GM11168 (cell line): ENCODE measurements around the gene PTPRA.
"Not testable (repeated sequence)": the region's sequence is repeated elsewhere in the genome, so short reads cannot be mapped to it uniquely, and the experiment has no call there.

Source experiments
- in situ Hi-C: fragments of 300-500 bp; cut with MboI; formaldehyde crosslinking; loops from one replicate; pipeline ENCODE4 v1.12.0; 2022; ENCODE audit warnings: low sequenced_read_pairs; ENCODE audit not compliant: unreplicated experiment

Gene PTPRA

DNA sequence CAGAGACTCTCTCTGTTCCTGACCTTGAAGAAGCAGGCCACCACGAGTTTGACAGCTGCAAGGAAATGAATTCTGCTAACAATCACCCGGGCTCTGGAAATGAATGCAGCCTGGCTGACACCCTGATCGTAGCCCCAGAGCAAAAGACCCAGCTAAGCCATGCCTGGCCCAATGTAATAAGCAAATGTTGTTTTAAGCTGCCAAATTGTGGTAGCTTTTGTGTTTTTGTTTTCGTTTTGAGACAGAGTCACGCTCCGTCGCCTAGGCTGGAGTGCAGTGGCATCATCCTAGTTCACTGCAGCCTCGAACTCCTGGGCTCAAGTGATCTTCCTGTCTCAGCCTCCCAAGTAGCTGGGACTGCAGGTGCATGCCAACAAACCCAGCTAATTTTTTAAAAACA lies 194.8 kb downstream of the PTPRA start:
- in situ Hi-C loops: no loop called here

DNA sequence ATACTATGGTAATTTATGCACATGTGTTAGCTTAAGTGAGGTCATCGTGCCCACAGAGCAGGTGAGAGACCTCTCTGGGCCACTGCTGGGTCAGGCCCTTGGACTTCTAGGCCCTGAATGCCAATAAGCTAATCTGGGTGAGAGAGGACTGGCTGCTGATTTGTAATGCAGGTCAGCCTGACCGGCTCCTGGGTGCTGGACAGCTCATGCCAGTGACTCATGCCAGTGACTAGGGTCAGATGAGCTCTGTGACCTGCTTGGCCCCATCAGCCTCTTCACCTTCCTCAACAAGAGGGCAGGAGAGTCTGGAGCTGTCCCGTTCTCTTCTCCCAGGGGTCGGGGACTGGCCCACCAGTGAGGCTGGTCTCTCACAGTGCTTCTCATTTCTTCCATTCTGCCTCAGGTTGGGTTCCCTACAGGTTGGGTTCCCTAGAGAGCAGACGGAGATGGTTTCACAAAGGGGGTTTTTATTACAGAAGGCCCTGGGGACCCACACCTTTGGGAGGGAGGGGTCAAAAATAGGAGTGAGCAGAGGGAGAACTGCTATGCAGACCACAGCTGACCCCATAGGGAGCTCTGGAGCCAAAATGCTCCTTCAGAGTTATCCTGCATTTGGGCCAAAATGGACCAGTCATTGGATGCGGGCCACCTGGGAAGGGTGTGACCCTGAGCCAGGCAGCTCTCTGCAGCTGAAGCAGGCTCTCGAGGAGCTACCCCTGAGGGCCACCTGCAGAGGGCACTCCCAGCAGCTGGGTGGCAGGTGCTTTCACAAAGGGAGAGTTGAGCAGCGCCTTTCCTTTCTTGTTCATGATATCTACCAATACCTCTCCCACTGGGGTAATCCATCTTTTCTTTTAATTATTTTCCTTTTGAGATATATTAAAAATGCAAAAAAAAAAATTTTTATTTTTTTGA lies 196.0 kb downstream of the PTPRA start:
- in situ Hi-C loops: no loop called here

DNA sequence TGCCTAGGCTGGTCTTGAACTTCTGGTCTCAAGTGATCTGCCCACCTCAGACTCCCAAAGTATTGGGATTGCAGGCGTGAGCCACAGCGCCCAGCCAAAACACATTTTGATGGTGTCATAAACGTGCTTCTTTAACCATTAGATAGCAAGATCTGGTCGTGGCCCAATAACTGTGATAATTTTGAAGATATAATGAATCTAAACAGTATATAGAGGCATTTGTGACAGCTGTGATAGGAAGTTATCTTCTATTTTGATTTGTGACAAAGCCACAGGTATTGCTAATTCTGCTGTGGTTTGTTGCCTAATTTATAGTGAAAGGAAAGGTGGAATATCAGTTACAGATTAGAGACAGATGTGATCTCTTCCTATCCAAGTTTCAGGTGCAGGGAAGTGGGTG lies 197.4 kb downstream of the PTPRA start:
- in situ Hi-C loops: no loop called here

DNA sequence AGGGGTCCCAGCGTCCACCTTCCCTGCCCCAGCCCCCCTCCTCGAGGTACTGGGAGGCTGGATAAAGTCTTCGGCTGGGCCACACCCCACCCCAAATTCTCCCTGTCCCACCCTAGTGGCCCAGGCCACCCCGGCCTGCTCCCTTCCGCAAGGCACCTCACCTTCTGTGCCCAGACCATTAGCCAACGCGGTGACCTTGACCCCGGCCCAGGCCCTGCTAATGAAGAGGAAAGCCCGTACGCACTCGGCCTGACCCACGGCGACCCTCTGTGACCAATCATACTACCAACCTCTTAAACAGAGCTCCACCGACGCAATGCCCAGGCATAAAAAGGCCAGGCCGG lies 198.0 kb downstream of the PTPRA start:
- in situ Hi-C loops: no loop called here

DNA sequence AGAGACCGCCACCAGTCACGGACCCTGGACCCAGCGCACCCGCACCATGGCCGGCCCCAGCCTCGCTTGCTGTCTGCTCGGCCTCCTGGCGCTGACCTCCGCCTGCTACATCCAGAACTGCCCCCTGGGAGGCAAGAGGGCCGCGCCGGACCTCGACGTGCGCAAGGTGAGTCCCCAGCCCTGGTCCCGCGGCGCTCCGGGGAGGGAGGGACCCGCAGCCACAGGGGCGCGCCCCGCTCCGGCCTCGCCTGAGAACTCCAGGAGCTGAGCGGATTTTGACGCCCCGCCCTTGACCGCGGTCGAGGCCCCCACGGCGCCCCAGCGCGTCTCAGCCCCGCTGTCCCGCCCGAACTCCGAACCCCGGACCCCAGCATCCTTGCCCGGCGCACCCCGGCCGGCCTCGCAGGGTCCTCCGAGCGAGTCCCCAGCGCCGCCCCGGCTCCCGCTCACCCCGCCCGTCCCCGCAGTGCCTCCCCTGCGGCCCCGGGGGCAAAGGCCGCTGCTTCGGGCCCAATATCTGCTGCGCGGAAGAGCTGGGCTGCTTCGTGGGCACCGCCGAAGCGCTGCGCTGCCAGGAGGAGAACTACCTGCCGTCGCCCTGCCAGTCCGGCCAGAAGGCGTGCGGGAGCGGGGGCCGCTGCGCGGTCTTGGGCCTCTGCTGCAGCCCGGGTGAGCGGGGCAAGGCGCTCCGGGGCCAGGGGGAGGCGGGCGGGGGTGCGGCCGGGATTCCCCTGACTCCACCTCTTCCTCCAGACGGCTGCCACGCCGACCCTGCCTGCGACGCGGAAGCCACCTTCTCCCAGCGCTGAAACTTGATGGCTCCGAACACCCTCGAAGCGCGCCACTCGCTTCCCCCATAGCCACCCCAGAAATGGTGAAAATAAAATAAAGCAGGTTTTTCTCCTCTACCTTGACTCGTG lies 198.6 kb downstream of the PTPRA start, which contains the start of gene OXT:
Gene OXT, plus strand, starts transcription at position 11 of the 920 bp plus-strand sequence. Its CDS starts 36 bp downstream, at position 47.
- in situ Hi-C loops: no loop called here

DNA sequence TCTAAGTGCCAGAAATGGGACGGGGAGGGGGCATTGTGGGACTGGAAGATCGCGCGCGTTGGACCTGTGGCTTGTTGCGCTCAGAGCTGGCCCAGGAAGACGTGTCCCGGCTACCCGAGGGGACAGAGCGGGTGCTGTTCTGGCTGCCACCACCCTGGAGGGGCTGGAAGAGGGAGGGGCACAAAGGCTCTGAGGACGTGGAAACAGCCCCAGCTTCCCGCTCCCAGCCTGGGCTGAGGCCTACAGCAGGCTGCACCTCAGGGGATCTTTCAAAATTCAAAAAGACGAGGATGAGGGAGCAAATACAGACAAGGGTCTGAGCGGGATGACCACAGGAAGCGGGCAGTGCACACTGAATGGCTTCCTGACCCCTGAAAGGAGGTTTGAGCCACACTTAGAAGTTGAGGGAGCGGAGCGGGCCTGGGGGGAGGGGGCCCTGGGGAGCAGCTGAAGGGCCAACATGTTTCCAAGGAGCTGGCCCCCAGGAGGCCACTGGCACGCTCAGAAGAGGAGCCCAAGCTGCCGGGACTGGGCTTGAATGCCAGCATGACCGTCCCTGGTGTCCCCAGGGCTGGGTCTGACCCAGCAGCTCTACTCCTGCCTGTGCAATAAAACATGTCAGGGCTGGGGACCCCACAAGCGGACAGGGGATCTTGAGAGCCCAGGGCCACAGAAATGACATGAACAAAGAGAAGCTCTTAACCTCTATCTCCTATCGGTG lies 199.4 kb downstream of the PTPRA start:
- in situ Hi-C loops: no loop called here

DNA sequence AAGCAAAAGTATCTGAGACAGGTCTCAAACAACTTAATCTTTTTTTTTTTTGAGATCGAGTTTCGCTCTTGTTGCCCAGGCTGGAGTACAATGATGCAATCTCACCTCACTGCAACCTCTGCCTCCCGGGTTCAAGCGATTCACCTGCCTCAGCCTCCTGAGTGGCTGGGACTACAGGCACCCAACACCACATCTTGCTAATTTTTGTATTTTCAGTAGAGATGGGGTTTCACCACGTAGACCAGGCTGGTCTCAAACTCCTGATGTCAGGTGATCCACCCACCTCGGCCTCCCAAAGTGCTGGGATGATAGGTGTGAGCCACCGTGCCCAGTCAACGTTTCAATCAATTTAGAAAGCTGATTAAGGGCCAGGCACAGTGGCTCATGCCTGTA lies 200.0 kb downstream of the PTPRA start:
- in situ Hi-C loops: not testable (repeated sequence)

DNA sequence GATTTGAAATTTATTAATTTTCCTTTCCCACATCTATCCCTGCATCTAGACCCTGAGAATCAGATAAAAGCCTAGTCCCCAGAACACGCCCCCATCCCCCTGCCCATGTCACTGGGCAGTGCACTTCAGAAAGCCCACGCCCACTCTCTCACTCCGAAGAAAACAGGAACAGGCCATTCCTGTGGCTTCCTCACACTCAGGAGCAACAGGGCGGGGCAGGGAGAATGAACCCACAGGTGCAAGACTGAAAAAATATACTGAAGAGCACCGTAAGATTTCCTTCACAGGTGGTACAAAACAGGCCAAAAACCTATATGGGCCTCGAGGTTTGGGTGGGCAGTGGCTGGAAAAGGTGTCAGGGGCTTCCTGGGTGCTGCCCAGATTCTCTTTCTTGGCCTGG lies 201.5 kb downstream of the PTPRA start:
- in situ Hi-C loops: no loop called here

DNA sequence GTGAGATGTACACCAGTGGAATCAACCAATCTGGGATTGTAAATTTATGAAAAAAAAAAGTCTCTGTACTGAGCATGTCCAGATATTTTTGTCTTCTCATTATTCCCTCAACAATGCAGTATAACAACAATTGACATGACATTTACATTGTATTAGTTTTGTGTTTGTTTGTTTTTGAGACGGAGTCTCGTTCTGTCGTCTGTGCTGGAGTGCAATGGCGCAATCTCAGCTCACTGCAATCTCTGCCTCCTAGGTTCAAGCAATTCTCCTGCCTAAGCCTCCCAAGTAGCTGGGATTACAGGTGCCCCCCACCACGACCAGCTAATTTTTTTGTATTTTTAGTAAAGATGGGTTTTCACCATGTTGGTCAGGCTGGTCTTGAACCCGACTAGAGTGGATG lies 202.0 kb downstream of the PTPRA start:
- in situ Hi-C loops: not testable (repeated sequence)

DNA sequence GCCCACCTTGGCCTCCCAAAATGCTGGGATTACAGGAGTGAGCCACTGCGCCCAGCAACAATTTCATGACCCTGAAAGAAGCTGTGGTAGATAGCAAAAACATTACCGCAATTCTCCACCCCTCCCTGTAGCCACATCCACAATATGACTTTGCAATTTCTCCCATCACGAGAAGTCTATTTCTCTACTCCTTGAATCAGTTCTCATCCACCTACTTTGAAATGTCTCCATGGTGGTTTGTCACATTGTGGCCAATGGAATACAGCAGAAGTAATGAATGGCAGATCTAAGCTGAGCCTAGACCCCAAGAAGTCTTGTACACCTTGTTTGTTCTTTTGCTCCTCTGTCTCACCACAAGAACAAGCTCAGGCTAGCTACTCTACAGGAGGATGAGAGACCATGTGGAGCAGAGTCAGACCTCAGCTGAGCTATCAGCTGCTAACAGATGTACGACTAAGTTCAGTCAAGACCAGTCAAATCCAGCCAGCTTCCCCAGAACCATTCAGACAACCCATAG lies 204.4 kb downstream of the PTPRA start:
- in situ Hi-C loops: no loop called here

DNA sequence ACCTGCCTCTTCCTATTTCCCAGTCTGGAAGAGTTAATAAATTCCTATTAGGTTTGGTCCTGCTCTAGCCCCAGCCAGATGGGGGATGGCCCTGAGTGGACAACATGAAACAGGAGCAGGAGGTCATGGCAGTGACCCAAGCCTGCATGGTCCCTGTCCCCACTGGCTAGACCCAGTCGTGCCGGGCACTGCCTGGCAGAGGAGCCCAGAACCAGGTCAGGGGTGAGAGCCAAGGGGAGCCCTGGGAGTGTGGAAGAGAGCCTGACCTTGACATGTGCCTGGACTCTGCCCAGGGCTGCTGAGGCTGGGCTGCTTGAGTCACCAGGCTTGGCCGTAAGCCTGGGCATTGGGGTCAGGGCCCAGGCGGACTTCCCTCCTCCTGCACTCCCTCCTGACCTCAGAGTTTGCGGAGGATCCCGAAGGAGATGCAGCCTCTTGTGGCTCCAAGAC lies 207.7 kb downstream of the PTPRA start:
- in situ Hi-C loops: no loop called here

DNA sequence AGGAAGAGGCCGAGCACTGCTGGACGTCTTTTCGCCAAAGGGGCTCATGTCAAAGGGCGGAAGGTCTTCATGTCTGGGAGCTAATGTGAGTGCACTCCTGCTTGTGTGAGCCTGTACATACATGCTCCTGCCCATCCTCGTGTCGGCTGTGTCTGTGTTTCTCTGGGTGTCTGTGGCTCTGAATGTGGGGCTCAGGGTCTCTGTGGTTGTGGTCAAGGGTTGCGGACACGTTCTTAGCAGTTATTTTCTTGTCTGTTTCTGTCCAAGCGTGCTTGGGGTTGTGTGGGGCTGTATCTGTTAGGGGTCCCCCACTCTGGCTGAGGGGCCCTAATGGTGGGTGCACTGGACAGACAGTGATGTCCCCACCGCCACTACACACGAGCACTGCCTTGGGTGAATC lies 208.4 kb downstream of the PTPRA start:
- in situ Hi-C loops: no loop called here

DNA sequence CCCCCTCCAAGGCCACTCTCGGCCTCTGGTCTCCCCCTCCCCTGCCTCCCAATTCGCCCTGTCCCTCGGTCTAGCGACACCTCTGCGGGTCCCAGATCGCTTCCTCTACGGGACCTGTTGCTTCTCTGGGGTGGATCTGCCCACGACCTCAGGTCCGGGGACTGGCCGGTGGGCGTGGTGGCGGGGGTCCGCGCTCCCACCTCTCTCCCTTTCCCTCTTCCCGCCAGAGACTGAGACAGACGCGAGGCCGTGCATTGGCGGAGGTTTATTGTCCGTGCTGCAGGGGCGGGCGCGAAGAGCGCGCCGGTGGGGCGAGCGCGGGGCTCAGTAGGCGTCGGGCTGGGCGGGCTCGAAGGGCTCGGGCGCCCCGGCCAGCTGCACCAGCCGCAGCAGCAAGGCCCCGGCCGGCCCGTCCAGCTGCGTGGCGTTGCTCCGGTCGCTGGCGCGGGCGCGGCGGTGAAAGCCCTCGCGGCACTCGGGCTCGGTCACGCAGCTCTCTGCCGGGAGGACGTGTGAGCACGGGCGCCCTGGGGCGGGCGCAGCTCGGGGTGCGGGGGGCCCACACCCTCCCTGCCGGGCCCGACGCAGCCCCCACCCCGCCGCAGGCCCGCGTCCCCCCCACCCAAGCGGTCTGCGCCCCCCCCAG lies 209.1 kb downstream of the PTPRA start:
- in situ Hi-C loops: no loop called here

DNA sequence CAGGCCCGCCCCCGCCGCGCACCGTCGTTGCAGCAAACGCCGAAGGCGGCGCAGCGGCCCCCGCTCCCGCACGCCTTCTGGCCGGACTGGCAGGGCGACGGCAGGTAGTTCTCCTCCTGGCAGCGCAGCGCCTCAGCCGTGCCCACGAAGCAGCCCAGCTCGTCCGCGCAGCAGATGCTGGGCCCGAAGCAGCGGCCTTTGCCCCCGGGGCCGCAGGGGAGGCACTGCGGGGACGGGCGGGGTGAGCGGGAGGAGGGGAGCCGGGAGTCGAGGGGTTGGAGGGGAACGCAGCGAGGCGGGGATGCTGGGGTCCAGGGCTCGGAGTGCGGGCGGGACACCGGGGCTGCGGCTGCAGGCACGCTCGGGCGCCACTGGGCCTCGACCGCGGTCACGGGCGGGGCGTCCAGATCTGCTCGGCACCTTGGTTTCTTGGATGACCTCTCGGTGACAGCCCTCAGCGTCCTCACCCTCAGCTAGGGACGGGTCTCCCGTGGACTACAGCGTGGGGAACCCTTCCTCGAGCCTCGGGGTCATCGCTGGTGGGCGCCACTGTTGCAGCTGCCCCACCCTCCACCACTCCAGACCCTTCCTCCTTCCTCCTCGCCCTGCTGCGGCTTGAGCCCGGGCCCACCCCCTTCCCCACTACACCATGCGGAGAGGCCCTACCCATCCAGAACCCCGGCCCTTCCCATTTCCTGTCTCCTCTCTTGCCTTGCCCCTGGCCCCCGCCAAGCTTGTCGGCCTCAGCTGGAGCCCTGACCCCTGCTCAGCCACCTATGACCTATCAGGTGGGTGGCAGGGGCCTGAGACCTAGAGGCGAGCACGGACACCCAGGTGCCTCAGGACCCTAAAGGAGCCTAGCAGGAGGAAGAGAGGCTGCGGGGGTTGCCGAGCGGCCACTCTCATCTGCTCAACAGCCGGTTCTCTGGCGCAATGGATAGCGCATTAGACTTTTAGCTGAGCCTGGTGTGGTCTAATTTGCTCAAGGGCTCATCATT lies 210.0 kb downstream of the PTPRA start:
- in situ Hi-C loops: no loop called here

DNA sequence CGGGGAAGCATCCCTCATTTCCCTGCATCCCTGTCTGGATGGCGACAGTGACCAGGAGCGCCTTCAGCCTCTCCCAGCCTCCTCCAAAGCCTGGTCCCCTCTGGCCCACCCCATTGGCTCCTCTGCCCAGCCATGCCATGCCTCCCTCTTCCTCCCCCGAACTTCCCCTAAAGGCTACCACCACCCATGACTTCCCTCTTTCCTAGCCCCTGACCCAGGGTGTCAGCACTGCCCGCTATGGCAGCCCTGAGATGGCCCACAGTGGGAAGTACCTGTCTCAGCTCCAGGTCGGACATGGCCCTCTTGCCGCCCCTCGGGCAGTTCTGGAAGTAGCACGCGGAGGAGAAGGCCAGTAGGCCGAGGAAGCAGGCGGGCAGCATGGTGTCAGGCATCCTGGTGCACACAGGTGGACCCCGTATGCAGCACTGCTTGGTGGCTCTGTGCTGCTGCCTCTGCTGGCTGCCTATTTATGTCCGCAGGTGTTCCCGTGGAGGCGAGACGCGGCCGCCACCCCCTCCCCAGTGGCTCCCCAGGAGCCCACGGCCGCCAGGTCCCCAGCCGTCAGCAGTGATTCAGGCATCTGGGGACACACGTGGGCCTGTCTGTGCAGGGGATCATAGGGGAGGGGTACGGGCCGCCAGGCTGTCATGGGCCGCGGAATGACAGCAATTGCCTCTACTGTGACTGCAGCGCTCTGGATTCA lies 211.2 kb downstream of the PTPRA start, which contains the start of gene AVP:
Gene AVP, minus strand, starts transcription at position 442 of the 703 bp plus-strand sequence. Its CDS starts 50 bp downstream, at position 392.
- in situ Hi-C loops: no loop called here

DNA sequence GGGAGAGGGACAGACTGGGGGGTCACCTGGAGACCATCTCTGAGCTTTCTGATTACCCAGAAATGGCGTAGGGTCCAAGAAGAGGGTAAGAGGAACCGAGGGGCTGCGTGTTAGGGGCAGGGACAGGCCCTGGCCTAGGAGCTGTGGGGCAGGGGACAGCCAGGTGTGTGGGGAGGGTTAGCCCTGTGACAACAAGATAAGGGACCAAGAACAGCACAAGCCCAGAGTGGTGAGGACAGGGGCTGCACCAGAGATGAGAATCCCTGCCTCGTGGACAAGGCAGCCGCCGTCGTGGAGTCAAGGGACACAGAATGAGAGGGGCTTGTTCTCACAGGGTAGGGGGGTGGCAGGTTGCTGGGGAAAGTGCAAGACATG lies 211.7 kb downstream of the PTPRA start:
- in situ Hi-C loops: no loop called here

DNA sequence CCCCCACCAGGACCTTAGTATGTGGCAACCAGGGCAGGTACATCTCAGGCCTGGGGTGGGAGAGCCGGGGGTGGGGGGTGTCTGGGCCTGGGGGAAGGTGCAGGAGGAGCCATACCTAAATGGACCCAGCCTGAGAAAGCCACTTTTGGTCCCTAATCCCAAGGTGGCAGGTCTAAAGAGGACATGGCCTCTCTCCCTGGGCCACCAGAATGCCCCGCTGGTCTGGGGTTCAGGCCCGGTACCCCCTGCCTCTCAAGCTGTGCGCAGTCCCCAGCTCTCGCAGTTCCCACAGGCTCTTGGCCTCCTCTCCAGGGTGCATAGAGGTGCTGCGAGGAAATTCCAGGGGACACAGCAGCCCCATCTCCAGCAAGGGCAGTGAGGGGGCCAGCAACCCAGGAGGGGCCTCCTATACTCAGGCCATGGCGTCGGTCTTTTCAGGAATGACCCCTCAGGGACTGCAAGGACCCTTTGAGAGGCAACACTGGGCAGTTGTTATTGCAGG lies 212.3 kb downstream of the PTPRA start:
- in situ Hi-C loops: no loop called here

DNA sequence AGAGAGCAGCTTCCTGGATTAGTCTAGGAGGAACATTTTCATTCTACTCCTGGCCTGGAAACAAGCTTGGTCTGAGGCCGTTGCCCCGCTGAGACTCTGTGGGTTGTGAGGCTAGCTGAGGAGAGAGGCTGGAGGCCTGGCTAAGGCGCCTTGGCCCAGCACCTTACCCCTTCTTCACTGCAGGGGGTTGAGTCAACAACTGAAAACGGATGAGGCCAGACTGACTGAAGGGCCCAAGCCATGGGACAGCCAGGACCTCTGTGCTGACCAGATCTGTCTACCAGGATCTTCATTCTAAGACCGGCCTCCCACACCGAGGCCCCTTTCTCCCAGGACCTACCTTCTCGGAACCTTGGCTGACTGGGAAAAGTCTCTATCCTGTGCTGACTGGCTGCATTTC lies 214.8 kb downstream of the PTPRA start:
- in situ Hi-C loops: no loop called here
